ENCODE data around the gene CHD9.

The CHD9 gene

GRCh38 chr16:53219795-53220454 is 165.1 kb downstream of the CHD9 start:
- ChIA-PET CTCF (interaction anchor here (0.6 kb wide), 2 partner anchors 17 to 37 kb away, joined by 3 read pairs; no protein-coding TSS in a partner anchor), POLR2A (no interaction called here)
- no peak for TF ChIP-seq SP1 (IDR thresholded peaks at IDR 0.05)
- no peak for DNase-seq (ENCODE audit: extremely low spot score)

GRCh38 chr16:53220585-53220984 is 165.8 kb downstream of the CHD9 start:
- DNase-seq (ENCODE audit: extremely low spot score) = no peak
- CTCF ChIA-PET = interaction anchor here (0.6 to 0.7 kb wide), 3 partner anchors 17 to 53 kb away, joined by 3 read pairs; no protein-coding TSS in a partner anchor
- POLR2A ChIA-PET = no interaction called here
- TF ChIP-seq HDGF (IDR thresholded peaks at IDR 0.05; ENCODE audit: borderline replicate concordance) (no peak), L3MBTL2 (conservative IDR thresholded peaks at IDR 0.05) (no peak), SUZ12 (IDR thresholded peaks at IDR 0.05) (no peak), ELF4 (IDR thresholded peaks at IDR 0.05) (no peak), FOXA1 (IDR thresholded peaks at IDR 0.05) (no peak), FOXK2 (IDR thresholded peaks at IDR 0.05) (no peak), LEF1 (IDR thresholded peaks at IDR 0.05; ENCODE audit: borderline replicate concordance) (no peak), TARDBP (IDR thresholded peaks at IDR 0.05) (no peak), ZNF384 (IDR thresholded peaks at IDR 0.05) (no peak), SP1 (IDR thresholded peaks at IDR 0.05) (no peak)
- TF ChIP-seq, protein P1, sequence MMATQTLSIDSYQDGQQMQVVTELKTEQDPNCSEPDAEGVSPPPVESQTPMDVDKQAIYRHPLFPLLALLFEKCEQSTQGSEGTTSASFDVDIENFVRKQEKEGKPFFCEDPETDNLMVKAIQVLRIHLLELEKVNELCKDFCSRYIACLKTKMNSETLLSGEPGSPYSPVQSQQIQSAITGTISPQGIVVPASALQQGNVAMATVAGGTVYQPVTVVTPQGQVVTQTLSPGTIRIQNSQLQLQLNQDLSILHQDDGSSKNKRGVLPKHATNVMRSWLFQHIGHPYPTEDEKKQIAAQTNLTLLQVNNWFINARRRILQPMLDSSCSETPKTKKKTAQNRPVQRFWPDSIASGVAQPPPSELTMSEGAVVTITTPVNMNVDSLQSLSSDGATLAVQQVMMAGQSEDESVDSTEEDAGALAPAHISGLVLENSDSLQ (IDR thresholded peaks at IDR 0.05) = no peak

GRCh38 chr16:53224951-53225533 is 170.3 kb downstream of the CHD9 start:
- POLR2A ChIA-PET = no interaction called here
- TF ChIP-seq, protein P1 (IDR thresholded peaks at IDR 0.05) = no peak
- no peak for TF ChIP-seq FOXK2 (IDR thresholded peaks at IDR 0.05)
- TF ChIP-seq FOXA1 (IDR thresholded peaks at IDR 0.05) = no peak
- no peak for TF ChIP-seq ELF4 (IDR thresholded peaks at IDR 0.05)
- no peak for TF ChIP-seq ARNT (IDR thresholded peaks at IDR 0.05)
- no peak for TF ChIP-seq FOXM1 (IDR thresholded peaks at IDR 0.05; ENCODE audit: borderline replicate concordance)
- TF ChIP-seq BHLHE40 (IDR thresholded peaks at IDR 0.05; ENCODE audit: borderline replicate concordance) = no peak
- TF ChIP-seq HDGF (IDR thresholded peaks at IDR 0.05; ENCODE audit: borderline replicate concordance) = no peak
- TF ChIP-seq TARDBP (IDR thresholded peaks at IDR 0.05) = no peak
- no peak for TF ChIP-seq SUZ12 (IDR thresholded peaks at IDR 0.05)
- no peak for TF ChIP-seq ZNF384 (IDR thresholded peaks at IDR 0.05)
- TF ChIP-seq NFRKB (IDR thresholded peaks at IDR 0.05) = no peak
- no peak for TF ChIP-seq LEF1 (IDR thresholded peaks at IDR 0.05; ENCODE audit: borderline replicate concordance)
- TF ChIP-seq L3MBTL2 (conservative IDR thresholded peaks at IDR 0.05) = no peak
- no peak for TF ChIP-seq CTBP1 (IDR thresholded peaks at IDR 0.05; ENCODE audit: borderline replicate concordance)
- no peak for TF ChIP-seq SP1 (IDR thresholded peaks at IDR 0.05)
- DNase-seq (ENCODE audit: extremely low spot score) = no peak
- CTCF ChIA-PET = no interaction called here

- POLR2A ChIA-PET = no interaction called here
- no peak for DNase-seq (ENCODE audit: extremely low spot score)
- CTCF ChIA-PET = no interaction called here
These were observed 178.2 kb downstream of the CHD9 start for GRCh38 chr16:53232826-53233529.

DNA sequence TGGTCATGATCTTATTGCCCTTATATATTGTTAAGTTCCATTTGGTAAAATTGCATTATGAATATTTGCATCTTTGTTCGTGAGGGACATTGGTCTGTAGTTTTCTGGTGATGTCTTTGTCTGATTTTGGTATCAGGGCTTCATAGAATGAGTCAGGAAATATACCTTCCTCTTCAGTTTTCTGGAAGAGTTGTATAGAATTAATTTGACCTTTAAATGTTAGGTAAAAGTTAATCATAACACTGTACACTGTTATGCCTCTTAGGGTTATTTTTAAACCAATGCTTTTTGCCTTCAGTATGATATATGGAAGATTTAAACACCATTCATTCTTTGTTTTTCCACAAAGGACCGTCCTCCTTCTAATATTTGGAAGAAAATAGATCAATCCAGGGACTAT is 180.0 kb downstream of the CHD9 start:
- ChIA-PET POLR2A (no interaction called here), CTCF (no interaction called here)
- no peak for DNase-seq (ENCODE audit: extremely low spot score)
- no peak for TF ChIP-seq FOXK2 (IDR thresholded peaks at IDR 0.05)
- TF ChIP-seq HDGF (IDR thresholded peaks at IDR 0.05; ENCODE audit: borderline replicate concordance) = no peak
- TF ChIP-seq SP1 (IDR thresholded peaks at IDR 0.05) = no peak
- no peak for TF ChIP-seq L3MBTL2 (conservative IDR thresholded peaks at IDR 0.05)
- TF ChIP-seq CTBP1 (IDR thresholded peaks at IDR 0.05; ENCODE audit: borderline replicate concordance) = no peak
- no peak for TF ChIP-seq ARNT (IDR thresholded peaks at IDR 0.05)
- TF ChIP-seq, protein P1 (IDR thresholded peaks at IDR 0.05) = no peak

More at GRCh38 chr16:53232826-53233529, 178.2 kb downstream of the CHD9 start:
- no peak for TF ChIP-seq HDGF (IDR thresholded peaks at IDR 0.05; ENCODE audit: borderline replicate concordance)
- TF ChIP-seq FOXM1 (IDR thresholded peaks at IDR 0.05; ENCODE audit: borderline replicate concordance) = no peak
- TF ChIP-seq TARDBP (IDR thresholded peaks at IDR 0.05) = no peak
- TF ChIP-seq, protein P1 (IDR thresholded peaks at IDR 0.05) = no peak
- no peak for TF ChIP-seq ARNT (IDR thresholded peaks at IDR 0.05)
- TF ChIP-seq SUZ12 (IDR thresholded peaks at IDR 0.05) = no peak

GRCh38 chr16:53235851-53236250 is 181.1 kb downstream of the CHD9 start:
- TF ChIP-seq BHLHE40 (IDR thresholded peaks at IDR 0.05; ENCODE audit: borderline replicate concordance) = no peak
- TF ChIP-seq CTBP1 (IDR thresholded peaks at IDR 0.05; ENCODE audit: borderline replicate concordance) = no peak
- TF ChIP-seq, protein P1 (IDR thresholded peaks at IDR 0.05) = no peak
- TF ChIP-seq HDGF (IDR thresholded peaks at IDR 0.05; ENCODE audit: borderline replicate concordance) = no peak
- TF ChIP-seq FOXK2 (IDR thresholded peaks at IDR 0.05) = no peak
- no peak for TF ChIP-seq FOXA1 (IDR thresholded peaks at IDR 0.05)
- TF ChIP-seq L3MBTL2 (conservative IDR thresholded peaks at IDR 0.05) = no peak
- TF ChIP-seq LEF1 (IDR thresholded peaks at IDR 0.05; ENCODE audit: borderline replicate concordance) = no peak
- no peak for TF ChIP-seq ARNT (IDR thresholded peaks at IDR 0.05)
- TF ChIP-seq SP1 (IDR thresholded peaks at IDR 0.05) = no peak
- DNase-seq (ENCODE audit: extremely low spot score) = no peak
- CTCF ChIA-PET = no interaction called here
- POLR2A ChIA-PET = no interaction called here
